Activated B cell treated with CpG ODN at 0.5 μM for 24 hours (primary cell): ENCODE data around the gene AOC2. TPM values are rescaled to one million over a fixed set of nuclear protein-coding genes. Genes with fewer than 3 reads are reported as not detected.
"Not testable (repeated sequence)": the region's sequence is repeated elsewhere in the genome, so short reads cannot be mapped to it uniquely, and the experiment has no call there.

ENCODE experiments used
- ATAC-seq: fragments of 200-7000 bp; cut with Tn5 transposase; one replicate; pipeline ENCODE4 v1.10.0; 2021; ENCODE audit warnings: low read depth, mild to moderate bottlenecking, moderate library complexity
- CTCF ChIA-PET: fragments of 350-600 bp; sonication (Branson Sonifier 250); formaldehyde crosslinking; loops from one replicate; lab custom pipeline; 2021; ENCODE audit warnings: antibody characterized with exemption; lab: Charles Lee
- POLR2A ChIA-PET: fragments of 350-600 bp; sonication (Branson Sonifier 250); formaldehyde crosslinking; loops from one replicate; lab custom pipeline; 2021; ENCODE audit warnings: antibody characterized with exemption; lab: Charles Lee
- DNase-seq: peaks from one replicate; pipeline ENCODE4 v3.0.0; 2022
- H3K27ac Mint-ChIP-seq: one replicate; pipeline ENCODE4 v1.8.0; 2020; ENCODE audit warnings: mixed read lengths
- H3K27me3 Mint-ChIP-seq: one replicate; pipeline ENCODE4 v1.8.0; 2021; ENCODE audit warnings: mixed read lengths
- H3K36me3 Mint-ChIP-seq: one replicate; pipeline ENCODE4 v1.8.0; 2021; ENCODE audit warnings: low read depth, mixed read lengths
- H3K4me1 Mint-ChIP-seq: one replicate; pipeline ENCODE4 v1.8.0; 2021; ENCODE audit warnings: mixed read lengths
- H3K4me3 Mint-ChIP-seq: one replicate; pipeline ENCODE4 v1.8.0; 2020; ENCODE audit warnings: mild to moderate bottlenecking, mixed read lengths
- H3K9me3 Mint-ChIP-seq: one replicate; pipeline ENCODE4 v1.8.0; 2020; ENCODE audit warnings: mixed read lengths
- intact Hi-C: fragments of 100-400 bp; cut with micrococcal nuclease; formaldehyde crosslinking; loops from one replicate; pipeline ENCODE4 v1.15.1; 2024
- total RNA-seq: library from RNA; stranded (reverse); gene quantifications from 2 replicates; pipeline ENCODE4 v1.2.3, GENCODE V29; 2022
- TF ChIP-seq, protein P1 (sequence below): fragments of 200-600 bp; IDR thresholded peaks from one replicate; pipeline ENCODE4 v1.8.0; 2022; ENCODE audit warnings: antibody characterized with exemption, mild to moderate bottlenecking

Gene AOC2
- total RNA-seq, 1 donor from 2014 or later, result 3.9 TPM

DNA sequence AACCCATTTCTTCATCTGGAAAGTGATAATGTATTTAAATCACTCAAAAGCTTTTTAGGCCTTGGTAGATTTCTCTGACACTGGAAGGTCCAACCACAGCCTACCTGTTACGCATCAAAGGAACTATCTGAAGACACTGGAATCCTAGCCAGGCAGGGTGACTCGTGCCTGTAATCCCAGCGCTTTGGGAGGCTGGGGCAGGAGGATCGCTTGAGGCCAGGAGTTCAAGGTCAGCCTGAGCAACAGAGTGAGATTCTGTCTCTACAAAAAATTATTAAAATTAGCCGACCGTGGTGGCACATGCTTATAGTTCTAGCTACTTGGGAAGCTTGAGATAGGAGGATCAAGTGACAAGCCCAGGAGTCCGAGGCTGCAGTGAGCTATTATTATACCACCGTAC is 37.8 kb downstream of the AOC2 start:
- ChIA-PET POLR2A (no interaction called here), CTCF (no interaction called here)
- no peak overlapping the region for H3K4me3 Mint-ChIP-seq
- H3K27ac Mint-ChIP-seq, result no peak overlapping the region
- ATAC-seq (no peak), DNase-seq (no peak)
- intact Hi-C loops, result no loop called here
- H3K36me3 Mint-ChIP-seq, result no peaks in the 10 kb centered on the region
- H3K27me3 Mint-ChIP-seq, result peaks cover 13% of the 10 kb centered on the region
- H3K4me1 Mint-ChIP-seq, result peaks cover 4% of the 10 kb centered on the region
- no peaks in the 10 kb centered on the region for H3K9me3 Mint-ChIP-seq
- TF ChIP-seq, protein P1, sequence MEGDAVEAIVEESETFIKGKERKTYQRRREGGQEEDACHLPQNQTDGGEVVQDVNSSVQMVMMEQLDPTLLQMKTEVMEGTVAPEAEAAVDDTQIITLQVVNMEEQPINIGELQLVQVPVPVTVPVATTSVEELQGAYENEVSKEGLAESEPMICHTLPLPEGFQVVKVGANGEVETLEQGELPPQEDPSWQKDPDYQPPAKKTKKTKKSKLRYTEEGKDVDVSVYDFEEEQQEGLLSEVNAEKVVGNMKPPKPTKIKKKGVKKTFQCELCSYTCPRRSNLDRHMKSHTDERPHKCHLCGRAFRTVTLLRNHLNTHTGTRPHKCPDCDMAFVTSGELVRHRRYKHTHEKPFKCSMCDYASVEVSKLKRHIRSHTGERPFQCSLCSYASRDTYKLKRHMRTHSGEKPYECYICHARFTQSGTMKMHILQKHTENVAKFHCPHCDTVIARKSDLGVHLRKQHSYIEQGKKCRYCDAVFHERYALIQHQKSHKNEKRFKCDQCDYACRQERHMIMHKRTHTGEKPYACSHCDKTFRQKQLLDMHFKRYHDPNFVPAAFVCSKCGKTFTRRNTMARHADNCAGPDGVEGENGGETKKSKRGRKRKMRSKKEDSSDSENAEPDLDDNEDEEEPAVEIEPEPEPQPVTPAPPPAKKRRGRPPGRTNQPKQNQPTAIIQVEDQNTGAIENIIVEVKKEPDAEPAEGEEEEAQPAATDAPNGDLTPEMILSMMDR, result no peak

DNA sequence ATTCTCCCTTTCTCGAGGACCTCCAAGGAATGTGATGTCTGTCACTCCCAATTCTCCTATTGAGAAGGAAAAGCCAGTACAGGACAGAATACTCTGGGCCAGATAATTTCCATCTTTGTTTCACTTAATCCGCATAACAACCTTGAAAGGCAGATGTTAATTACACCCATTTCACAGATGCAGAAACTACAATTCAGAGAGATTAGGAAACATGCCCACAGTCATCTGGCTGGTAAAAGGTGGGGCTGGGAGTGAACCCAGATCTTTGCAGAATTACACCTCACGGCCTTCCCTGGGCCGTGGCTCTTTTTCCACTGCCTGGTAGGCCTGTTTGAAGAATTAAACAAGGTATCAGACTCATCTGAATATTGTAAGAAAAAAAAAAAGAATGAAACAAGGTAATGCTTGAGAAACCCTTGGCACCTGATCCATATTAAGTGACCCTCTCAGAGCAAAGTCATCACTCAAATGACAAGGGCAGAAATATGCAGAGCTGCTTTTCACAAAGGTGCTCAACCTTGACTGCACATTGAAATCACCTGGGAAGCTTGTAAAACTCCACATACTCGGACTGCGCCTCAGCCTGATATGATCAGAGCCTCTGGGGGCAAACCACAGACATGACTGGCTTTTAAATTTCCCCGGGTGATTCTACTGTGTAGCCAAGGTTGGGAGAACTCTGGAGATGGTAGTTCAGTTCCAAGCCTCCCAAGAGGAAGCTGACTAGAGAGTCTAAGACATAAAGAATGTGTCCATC is 39.6 kb downstream of the AOC2 start:
- H3K36me3 Mint-ChIP-seq, result no peaks in the 10 kb centered on the region
- no peak for DNase-seq
- POLR2A ChIA-PET, result interaction anchor here (0.7 kb wide), 1 partner anchor 51 kb away, joined by 3 read pairs; the partner anchor contains the start of gene PSME3

DNA sequence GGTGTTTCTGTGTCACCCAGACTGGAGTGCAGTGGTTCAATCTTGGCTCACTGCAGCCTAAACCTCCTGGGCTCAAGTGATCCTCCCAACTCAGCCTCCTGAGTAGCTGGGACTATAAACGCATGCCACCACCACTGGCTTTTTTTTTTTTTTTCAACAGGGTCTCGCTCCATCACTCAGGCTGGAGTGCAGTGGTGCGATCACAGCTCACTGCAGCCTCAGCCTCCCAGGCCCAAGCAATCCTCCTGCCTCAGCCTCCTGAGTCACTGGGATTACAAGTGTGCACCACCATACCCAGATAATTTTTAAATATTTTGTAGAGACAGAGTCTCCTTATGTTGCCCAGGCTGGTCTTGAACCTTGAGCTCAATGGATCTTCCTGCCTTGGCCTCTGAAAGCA is 41.4 kb downstream of the AOC2 start:
- ATAC-seq, POLR2A ChIA-PET, H3K4me1 Mint-ChIP-seq, H3K4me3 Mint-ChIP-seq, H3K9me3 Mint-ChIP-seq, H3K36me3 Mint-ChIP-seq, H3K27me3 Mint-ChIP-seq, DNase-seq, intact Hi-C loops, H3K27ac Mint-ChIP-seq, CTCF ChIA-PET: not testable (repeated sequence)

More for the DNA sequence above, 39.6 kb downstream of the AOC2 start:
- no peak for ATAC-seq
- Mint-ChIP-seq H3K4me1 (peaks cover 4% of the 10 kb centered on the region), H3K27ac (no peak overlapping the region), H3K4me3 (no peak overlapping the region), H3K27me3 (no peaks in the 10 kb centered on the region), H3K9me3 (no peaks in the 10 kb centered on the region)
- intact Hi-C loops, result no loop called here
- TF ChIP-seq, protein P1, result no peak
- CTCF ChIA-PET, result no interaction called here

DNA sequence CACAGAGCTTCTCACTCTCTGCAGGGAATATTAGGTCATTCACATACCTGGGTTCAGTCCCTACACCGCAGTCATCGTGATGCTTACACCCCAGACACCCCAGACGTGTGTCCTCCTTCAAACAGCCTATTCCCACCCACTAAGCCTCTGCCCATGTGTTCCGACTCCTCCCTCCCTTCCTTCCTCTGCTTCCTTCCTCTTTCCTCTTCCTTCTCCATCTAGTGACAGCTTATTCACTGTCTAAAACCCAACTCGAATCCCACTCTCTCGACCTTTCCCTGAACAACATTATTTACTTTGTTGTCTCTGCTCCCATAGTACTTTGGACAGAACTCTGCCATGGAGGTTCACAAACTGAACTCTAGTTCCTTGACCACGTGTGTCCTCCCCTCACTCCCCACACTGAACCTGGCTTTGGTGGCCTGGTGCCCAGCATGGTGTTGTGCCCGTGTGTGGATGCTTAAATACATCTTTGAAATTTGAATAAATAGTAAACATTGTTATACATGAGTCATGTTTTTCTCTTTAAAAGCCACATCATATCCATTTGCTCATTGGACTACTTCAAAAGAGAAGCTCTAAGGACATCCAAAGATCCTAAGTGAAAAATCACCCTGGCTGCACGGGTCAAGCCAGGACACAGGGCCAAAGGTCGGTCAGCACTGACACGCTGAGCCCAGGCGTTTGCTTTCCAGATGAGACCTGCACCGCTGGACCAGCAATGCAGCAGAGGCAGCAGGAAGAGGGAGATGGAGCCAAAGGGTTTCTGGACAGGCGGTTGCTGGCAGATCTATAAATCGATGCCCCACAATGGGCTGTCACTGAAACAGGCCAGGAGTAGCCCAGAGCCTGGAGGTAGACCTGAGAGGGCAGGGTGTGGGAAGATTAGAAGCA is 42.1 kb downstream of the AOC2 start:
- DNase-seq (no peak), ATAC-seq (no peak)
- ChIA-PET POLR2A (no interaction called here), CTCF (no interaction called here)
- peaks cover 4% of the 10 kb centered on the region for H3K4me1 Mint-ChIP-seq
- no peak overlapping the region for H3K4me3 Mint-ChIP-seq
- H3K36me3 Mint-ChIP-seq, result no peaks in the 10 kb centered on the region
- peaks cover 1% of the 10 kb centered on the region for H3K27me3 Mint-ChIP-seq
- no peaks in the 10 kb centered on the region for H3K9me3 Mint-ChIP-seq
- intact Hi-C loops, result no loop called here
- no peak overlapping the region for H3K27ac Mint-ChIP-seq
- TF ChIP-seq, protein P1, result no peak

DNA sequence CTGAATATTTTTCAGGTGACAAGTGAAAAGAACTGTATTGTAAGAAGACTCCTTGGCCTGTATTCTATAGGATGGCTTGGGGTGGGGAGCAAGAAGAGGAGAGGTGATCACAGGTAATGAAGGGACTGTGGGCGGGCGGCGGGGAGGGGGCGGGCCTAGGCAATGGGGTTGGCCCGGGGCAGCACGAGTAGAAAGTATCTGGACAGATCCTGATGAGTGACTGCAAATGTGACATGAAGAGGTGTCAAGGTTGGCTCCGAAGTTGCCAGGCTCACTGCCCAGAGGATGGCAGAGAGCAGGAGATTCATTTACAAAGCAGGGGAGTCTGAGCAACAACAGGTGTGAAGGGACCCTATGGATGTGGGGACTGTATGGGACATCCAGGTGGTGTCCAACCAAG is 45.4 kb downstream of the AOC2 start:
- no peak for DNase-seq
- TF ChIP-seq, protein P1, result no peak
- H3K4me1 Mint-ChIP-seq, result peaks cover 4% of the 10 kb centered on the region
- no peaks in the 10 kb centered on the region for H3K9me3 Mint-ChIP-seq
- intact Hi-C loops, result no loop called here
- H3K4me3 Mint-ChIP-seq, result no peak overlapping the region
- no peaks in the 10 kb centered on the region for H3K36me3 Mint-ChIP-seq
- H3K27ac Mint-ChIP-seq, result no peak overlapping the region
- peaks cover 11% of the 10 kb centered on the region for H3K27me3 Mint-ChIP-seq
- CTCF ChIA-PET, result no interaction called here
- POLR2A ChIA-PET, result no interaction called here
- ATAC-seq, result no peak
